Keratinocyte (primary cell): ENCODE results near the gene KANSL1. TPM values are rescaled to one million over a fixed set of nuclear protein-coding genes. Genes with fewer than 3 reads are reported as not detected.

Experiments used
- DNase-seq: peaks from one replicate; pipeline ENCODE4 v3.0.0-alpha.2; 2011; ENCODE audit warnings: low read depth, missing footprints, low spot score
- FAIRE-seq: peaks from 2 replicates; lab custom pipeline; 2011; peaks lifted over from hg19 to GRCh38; lab: Jason Lieb, UNC
- H2AFZ ChIP-seq: 2 replicates; pipeline ENCODE4 v1.6.0; 2012; ENCODE audit warnings: low read length, control low read depth, inconsistent platforms; ENCODE audit not compliant: control insufficient read depth
- H3K27ac ChIP-seq: 2 replicates; pipeline ENCODE4 v1.5.1; 2011; ENCODE audit warnings: low read length; ENCODE audit not compliant: control insufficient read depth, insufficient read depth
- H3K27me3 ChIP-seq: 3 replicates; pipeline ENCODE4 v1.6.0; 2011; ENCODE audit warnings: low read length; ENCODE audit not compliant: control insufficient read depth, insufficient read depth; ENCODE audit errors: extremely low read depth
- H3K36me3 ChIP-seq, 2 experiments: 2 replicates in 1 of 2; 3 replicates in 1 of 2; pipeline ENCODE4 v1.5.1; 2011; ENCODE audit warnings: low read length in 2 of 2, mild to moderate bottlenecking in 1 of 2; ENCODE audit not compliant: control insufficient read depth in 2 of 2, insufficient read depth in 2 of 2; ENCODE audit errors: extremely low read depth in 1 of 2
- H3K4me1 ChIP-seq: 3 replicates; pipeline ENCODE4 v1.5.1; 2011; ENCODE audit warnings: low read length; ENCODE audit not compliant: control insufficient read depth, insufficient read depth; ENCODE audit errors: extremely low read depth
- H3K4me2 ChIP-seq: 3 replicates; pipeline ENCODE4 v1.6.0; 2011; ENCODE audit warnings: low read depth, low read length; ENCODE audit not compliant: control insufficient read depth, insufficient read depth; ENCODE audit errors: extremely low read depth
- H3K4me3 ChIP-seq, 3 experiments: fragments of 200-600 bp in 1 of 3; sonication (generic) in 1 of 3; 2 replicates in 2 of 3; 3 replicates in 1 of 3; pipeline ENCODE4 v1.5.1; 2011 to 2016; ENCODE audit warnings: low read length in 3 of 3, mild to moderate bottlenecking in 3 of 3, control low read depth in 2 of 3, inconsistent platforms in 1 of 3, low read depth in 1 of 3, mixed read lengths in 1 of 3, mixed run types in 1 of 3, moderate library complexity in 1 of 3; ENCODE audit not compliant: control insufficient read depth in 2 of 3, insufficient read depth in 2 of 3; ENCODE audit errors: extremely low read depth in 1 of 3
- H3K79me2 ChIP-seq: 2 replicates; pipeline ENCODE4 v1.6.0; 2012; ENCODE audit warnings: low read length; ENCODE audit not compliant: control insufficient read depth, insufficient read depth
- H3K9ac ChIP-seq: 3 replicates; pipeline ENCODE4 v1.6.0; 2011; ENCODE audit warnings: low read length; ENCODE audit not compliant: control insufficient read depth, insufficient read depth; ENCODE audit errors: extremely low read depth
- H3K9me1 ChIP-seq: 3 replicates; pipeline ENCODE4 v1.6.0; 2011; ENCODE audit warnings: low read length; ENCODE audit not compliant: control insufficient read depth, insufficient read depth; ENCODE audit errors: extremely low read depth
- H3K9me3 ChIP-seq: 2 replicates; pipeline ENCODE4 v1.5.1; 2012; ENCODE audit warnings: low read depth, low read length; ENCODE audit not compliant: control insufficient read depth
- H4K20me1 ChIP-seq: 3 replicates; pipeline ENCODE4 v1.6.0; 2011; ENCODE audit warnings: low read length; ENCODE audit not compliant: control insufficient read depth, insufficient read depth; ENCODE audit errors: extremely low read depth
- EZH2 ChIP-seq: IDR thresholded peaks from one replicate; pipeline ENCODE4 v1.6.1; 2012; ENCODE audit warnings: inconsistent platforms, mild to moderate bottlenecking, low read length, moderate library complexity
- dilution Hi-C: fragments of 300-500 bp; cut with MboI; formaldehyde crosslinking; loops from one replicate; pipeline ENCODE4 v1.7.0; 2020; ENCODE audit warnings: low sequenced_read_pairs; ENCODE audit not compliant: extremely low pct_ligation_motif_present
- polyA plus RNA-seq, 5 experiments: library from polyadenylated mRNA; depleted of rRNA in 3 of 5; stranded (reverse) in 3 of 5; stranded (forward) in 1 of 5; unstranded in 1 of 5; fragments of >200 nt; gene quantifications; 1 replicate in 1 of 5; 2 replicates in 3 of 5; 3 replicates in 1 of 5; pipeline versions ENCODE4 v1.2.1 to v1.2.3, GENCODE V29; 2011 to 2012; ENCODE audit warnings: missing spikeins in 2 of 5, low read depth in 1 of 5, low replicate concordance in 1 of 5
- TF ChIP-seq, protein P1 (sequence below), 3 experiments: IDR thresholded peaks in 1 of 3; conservative IDR thresholded peaks in 1 of 3; optimal IDR thresholded peaks in 1 of 3; 2 replicates in 2 of 3; 3 replicates in 1 of 3; pipeline versions ENCODE3 to v1.5.1; 2011; ENCODE audit warnings: low read length in 3 of 3, mild to moderate bottlenecking in 3 of 3, moderate library complexity in 2 of 3, control low read depth in 1 of 3, inconsistent platforms in 1 of 3; ENCODE audit not compliant: insufficient read depth in 2 of 3; ENCODE audit errors: extremely low read depth in 1 of 3

KANSL1 gene
- polyA plus RNA-seq, 1 donor (not counting 4 experiments of a cell fraction or from before 2014, with no cell fraction given), result 17.6 TPM

- dilution Hi-C loops, result no loop called here
- Histone ChIP-seq H3K9ac (no peak overlapping the region), H3K36me3 (no peaks in the 10 kb centered on the region), H3K4me1 (no peaks in the 10 kb centered on the region), H4K20me1 (no peaks in the 10 kb centered on the region), H3K27ac (no peak overlapping the region), H3K9me3 (no peaks in the 10 kb centered on the region), H3K4me3 (no peak overlapping the region), H3K4me2 (no peak overlapping the region), H2AFZ (no peak overlapping the region), H3K9me1 (no peaks in the 10 kb centered on the region), H3K79me2 (no peaks in the 10 kb centered on the region), H3K27me3 (peaks cover 3% of the 10 kb centered on the region)
- FAIRE-seq (no peak), DNase-seq (no peak)
- TF ChIP-seq EZH2, result no peak
- TF ChIP-seq, protein P1, sequence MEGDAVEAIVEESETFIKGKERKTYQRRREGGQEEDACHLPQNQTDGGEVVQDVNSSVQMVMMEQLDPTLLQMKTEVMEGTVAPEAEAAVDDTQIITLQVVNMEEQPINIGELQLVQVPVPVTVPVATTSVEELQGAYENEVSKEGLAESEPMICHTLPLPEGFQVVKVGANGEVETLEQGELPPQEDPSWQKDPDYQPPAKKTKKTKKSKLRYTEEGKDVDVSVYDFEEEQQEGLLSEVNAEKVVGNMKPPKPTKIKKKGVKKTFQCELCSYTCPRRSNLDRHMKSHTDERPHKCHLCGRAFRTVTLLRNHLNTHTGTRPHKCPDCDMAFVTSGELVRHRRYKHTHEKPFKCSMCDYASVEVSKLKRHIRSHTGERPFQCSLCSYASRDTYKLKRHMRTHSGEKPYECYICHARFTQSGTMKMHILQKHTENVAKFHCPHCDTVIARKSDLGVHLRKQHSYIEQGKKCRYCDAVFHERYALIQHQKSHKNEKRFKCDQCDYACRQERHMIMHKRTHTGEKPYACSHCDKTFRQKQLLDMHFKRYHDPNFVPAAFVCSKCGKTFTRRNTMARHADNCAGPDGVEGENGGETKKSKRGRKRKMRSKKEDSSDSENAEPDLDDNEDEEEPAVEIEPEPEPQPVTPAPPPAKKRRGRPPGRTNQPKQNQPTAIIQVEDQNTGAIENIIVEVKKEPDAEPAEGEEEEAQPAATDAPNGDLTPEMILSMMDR (optimal IDR thresholded peaks at IDR 0.05 in 1 of 3, IDR thresholded peaks at IDR 0.05 in 1 of 3, conservative IDR thresholded peaks at IDR 0.05 in 1 of 3; ENCODE audit: extremely low read depth in 1 of 3, insufficient read depth in 2 of 3, low read length in 3 of 3), result no peak
Measured at GRCh38 chr17:46012506-46013079, 180.6 kb downstream of the KANSL1 start.

DNA sequence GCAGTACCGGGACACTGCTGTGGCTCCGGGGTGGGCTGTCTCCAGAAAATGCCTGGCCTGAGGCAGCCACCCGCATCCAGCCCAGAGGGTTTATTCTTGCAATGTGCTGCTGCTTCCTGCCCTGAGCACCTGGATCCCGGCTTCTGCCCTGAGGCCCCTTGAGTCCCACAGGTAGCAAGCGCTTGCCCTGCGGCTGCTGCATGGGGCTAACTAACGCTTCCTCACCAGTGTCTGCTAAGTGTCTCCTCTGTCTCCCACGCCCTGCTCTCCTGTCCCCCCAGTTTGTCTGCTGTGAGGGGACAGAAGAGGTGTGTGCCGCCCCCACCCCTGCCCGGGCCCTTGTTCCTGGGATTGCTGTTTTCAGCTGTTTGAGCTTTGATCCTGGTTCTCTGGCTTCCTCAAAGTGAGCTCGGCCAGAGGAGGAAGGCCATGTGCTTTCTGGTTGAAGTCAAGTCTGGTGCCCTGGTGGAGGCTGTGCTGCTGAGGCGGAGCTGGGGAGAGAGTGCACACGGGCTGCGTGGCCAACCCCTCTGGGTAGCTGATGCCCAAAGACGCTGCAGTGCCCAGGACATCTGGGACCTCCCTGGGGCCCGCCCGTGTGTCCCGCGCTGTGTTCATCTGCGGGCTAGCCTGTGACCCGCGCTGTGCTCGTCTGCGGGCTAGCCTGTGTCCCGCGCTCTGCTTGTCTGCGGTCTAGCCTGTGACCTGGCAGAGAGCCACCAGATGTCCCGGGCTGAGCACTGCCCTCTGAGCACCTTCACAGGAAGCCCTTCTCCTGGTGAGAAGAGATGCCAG is 181.3 kb downstream of the KANSL1 start:
- FAIRE-seq, result no peak
- dilution Hi-C loops, result no loop called here
- no peak for TF ChIP-seq EZH2
- TF ChIP-seq, protein P1 (optimal IDR thresholded peaks at IDR 0.05 in 1 of 3, IDR thresholded peaks at IDR 0.05 in 1 of 3, conservative IDR thresholded peaks at IDR 0.05 in 1 of 3; ENCODE audit: extremely low read depth in 1 of 3, insufficient read depth in 2 of 3, low read length in 3 of 3), result no peak

More for the DNA sequence above, 181.3 kb downstream of the KANSL1 start:
- H3K4me1 ChIP-seq, result no peaks in the 10 kb centered on the region
- H3K79me2 ChIP-seq, result no peaks in the 10 kb centered on the region
- H3K4me3 ChIP-seq, result no peak overlapping the region
- H3K9me1 ChIP-seq, result no peaks in the 10 kb centered on the region
- no peaks in the 10 kb centered on the region for H3K36me3 ChIP-seq
- no peaks in the 10 kb centered on the region for H3K9me3 ChIP-seq
- peaks cover 3% of the 10 kb centered on the region for H3K27me3 ChIP-seq
- H2AFZ ChIP-seq, result no peak overlapping the region
- H3K9ac ChIP-seq, result no peak overlapping the region
- DNase-seq, result no peak
- H3K27ac ChIP-seq, result no peak overlapping the region
- no peaks in the 10 kb centered on the region for H4K20me1 ChIP-seq
- H3K4me2 ChIP-seq, result no peak overlapping the region
